Measurements from ENCODE around the gene LMBR1.

DNA sequence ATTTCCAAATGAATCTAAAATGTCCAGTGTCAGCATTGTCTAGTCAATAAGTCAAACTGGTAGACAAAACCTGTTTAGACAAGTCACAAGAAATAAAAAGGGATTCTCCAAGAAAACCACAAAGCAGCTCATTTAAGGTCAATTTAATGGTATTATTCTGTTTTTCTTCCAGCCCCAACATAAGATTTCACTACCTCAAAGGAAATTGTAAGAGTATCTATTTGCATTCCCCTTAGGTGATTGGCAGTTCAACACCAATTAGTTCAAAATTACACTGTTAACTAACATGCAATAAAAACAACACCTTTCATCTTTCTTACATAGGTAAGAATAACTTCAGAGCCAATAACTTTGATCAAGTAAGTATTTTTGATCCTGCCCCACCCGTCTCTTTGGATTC, 146.1 kb downstream of the LMBR1 start:
- TF ChIP-seq, protein P1, sequence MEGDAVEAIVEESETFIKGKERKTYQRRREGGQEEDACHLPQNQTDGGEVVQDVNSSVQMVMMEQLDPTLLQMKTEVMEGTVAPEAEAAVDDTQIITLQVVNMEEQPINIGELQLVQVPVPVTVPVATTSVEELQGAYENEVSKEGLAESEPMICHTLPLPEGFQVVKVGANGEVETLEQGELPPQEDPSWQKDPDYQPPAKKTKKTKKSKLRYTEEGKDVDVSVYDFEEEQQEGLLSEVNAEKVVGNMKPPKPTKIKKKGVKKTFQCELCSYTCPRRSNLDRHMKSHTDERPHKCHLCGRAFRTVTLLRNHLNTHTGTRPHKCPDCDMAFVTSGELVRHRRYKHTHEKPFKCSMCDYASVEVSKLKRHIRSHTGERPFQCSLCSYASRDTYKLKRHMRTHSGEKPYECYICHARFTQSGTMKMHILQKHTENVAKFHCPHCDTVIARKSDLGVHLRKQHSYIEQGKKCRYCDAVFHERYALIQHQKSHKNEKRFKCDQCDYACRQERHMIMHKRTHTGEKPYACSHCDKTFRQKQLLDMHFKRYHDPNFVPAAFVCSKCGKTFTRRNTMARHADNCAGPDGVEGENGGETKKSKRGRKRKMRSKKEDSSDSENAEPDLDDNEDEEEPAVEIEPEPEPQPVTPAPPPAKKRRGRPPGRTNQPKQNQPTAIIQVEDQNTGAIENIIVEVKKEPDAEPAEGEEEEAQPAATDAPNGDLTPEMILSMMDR (conservative IDR thresholded peaks at IDR 0.05; ENCODE audit: low read length): no peak
- TF ChIP-seq EZH2phosphoT487 (IDR thresholded peaks at IDR 0.05; ENCODE audit: borderline replicate concordance, low read depth, low read length): no peak
